ENCODE data around the gene B9D2.
"Not testable (repeated sequence)": the region's sequence is repeated elsewhere in the genome, so short reads cannot be mapped to it uniquely, and the experiment has no call there.

The B9D2 gene

GRCh38 chr19:41354343-41354953 lies 9.5 kb downstream of the B9D2 start:
- no peak for DNase-seq (ENCODE audit: low spot score)

GRCh38 chr19:41353466-41354342 lies 10.2 kb downstream of the B9D2 start, which contains the start of gene TGFB1:
Gene TGFB1 (minus strand): TSS chr19:41353922. CDS start chr19:41353044, 878 bp downstream.
- peak; percentile 99 for DNase-seq (ENCODE audit: low spot score)

GRCh38 chr19:41352609-41353465 lies 11.1 kb downstream of the B9D2 start:
- peak; percentile 86 for DNase-seq (ENCODE audit: low spot score)

- DNase-seq (ENCODE audit: low spot score), result no peak
Measured at GRCh38 chr19:41352279-41352608, 11.7 kb downstream of the B9D2 start.

- peak; percentile 94 for DNase-seq (ENCODE audit: low spot score)
Measured at GRCh38 chr19:41351339-41352245, 12.4 kb downstream of the B9D2 start.

- peak; percentile 45 for DNase-seq (ENCODE audit: low spot score)
Measured at GRCh38 chr19:41350735-41351338, 13.1 kb downstream of the B9D2 start.

- not testable (repeated sequence) for DNase-seq (ENCODE audit: low spot score)
Measured at GRCh38 chr19:41346916-41347315, 17.0 kb downstream of the B9D2 start.

GRCh38 chr19:41344162-41344561 lies 19.8 kb downstream of the B9D2 start:
- no peak for DNase-seq (ENCODE audit: low spot score)

GRCh38 chr19:41341669-41342490 lies 22.1 kb downstream of the B9D2 start:
- DNase-seq (ENCODE audit: low spot score), result no peak

GRCh38 chr19:41339936-41340335 lies 24.0 kb downstream of the B9D2 start:
- DNase-seq (ENCODE audit: low spot score), result peak; percentile 60

GRCh38 chr19:41335467-41335866 lies 28.5 kb downstream of the B9D2 start:
- DNase-seq (ENCODE audit: low spot score), result no peak

- no peak for DNase-seq (ENCODE audit: low spot score)
Measured at GRCh38 chr19:41334793-41335192, 29.2 kb downstream of the B9D2 start.

GRCh38 chr19:41332468-41332867 lies 31.5 kb downstream of the B9D2 start:
- DNase-seq (ENCODE audit: low spot score), result no peak

GRCh38 chr19:41332000-41332399 lies 31.9 kb downstream of the B9D2 start:
- no peak for DNase-seq (ENCODE audit: low spot score)

- no peak for DNase-seq (ENCODE audit: low spot score)
Measured at GRCh38 chr19:41330946-41331678, 32.8 kb downstream of the B9D2 start.

GRCh38 chr19:41330481-41330880 lies 33.5 kb downstream of the B9D2 start:
- no peak for DNase-seq (ENCODE audit: low spot score)

GRCh38 chr19:41328842-41329225 lies 35.1 kb downstream of the B9D2 start:
- no peak for DNase-seq (ENCODE audit: low spot score)

GRCh38 chr19:41328157-41328841 lies 35.6 kb downstream of the B9D2 start:
- DNase-seq (ENCODE audit: low spot score), result no peak
